Psoas muscle (tissue), 8 donors: ENCODE data around the gene CFAP206. TPM values are rescaled to one million over a fixed set of nuclear protein-coding genes. Genes with fewer than 3 reads are reported as not detected.

Experiments used
- ATAC-seq, 4 donors: fragments of 200-7000 bp; cut with Tn5 transposase; one replicate each; pipeline ENCODE4 v1.9.1; 2020; ENCODE audit warnings: moderate library complexity in 3 of 4, mild to moderate bottlenecking in 2 of 4
- DNase-seq, 2 donors: peaks; one replicate each; pipeline ENCODE4 v3.0.0-alpha.2; 2020
- H3K27ac ChIP-seq: fragments of 200-600 bp; one replicate; pipeline ENCODE4 v1.8.0; 2022
- H3K27me3 ChIP-seq, 3 donors: fragments of 200-600 bp in 1 of 3; one replicate each; pipeline versions ENCODE4 v1.6.1 to v1.8.0; 2013 to 2022; ENCODE audit warnings: low read length in 2 of 3, mild to moderate bottlenecking in 2 of 3, moderate library complexity in 1 of 3; ENCODE audit not compliant: insufficient read depth in 3 of 3
- H3K36me3 ChIP-seq, 2 donors: fragments of 200-600 bp in 1 of 2; one replicate each; pipeline versions ENCODE4 v1.6.1 to v1.8.0; 2013 to 2022; ENCODE audit warnings: low read depth in 1 of 2, mild to moderate bottlenecking in 1 of 2, moderate library complexity in 1 of 2; ENCODE audit not compliant: insufficient read depth in 1 of 2
- H3K4me1 ChIP-seq: fragments of 200-600 bp; one replicate; pipeline ENCODE4 v1.8.0; 2022
- H3K4me3 ChIP-seq: fragments of 200-600 bp; one replicate; pipeline ENCODE4 v1.8.0; 2022; ENCODE audit warnings: mild to moderate bottlenecking
- H3K9me3 ChIP-seq: fragments of 200-600 bp; one replicate; pipeline ENCODE4 v1.8.0; 2022
- WGBS, 3 donors: extraction: QIAGEN DNeasy Blood & Tissue Kit; methylation state at CpG; one replicate each; pipeline versions ENCODE4 v1.1.6 to v1.1.7; 2013; 5-methylcytosine and 5-hydroxymethylcytosine counted together
- intact Hi-C, 2 donors: fragments of 100-400 bp; cut with DNase I; formaldehyde crosslinking; loops; one replicate each; pipeline versions ENCODE4 v1.11.0 to v1.14.2; 2022
- polyA plus RNA-seq, 3 donors: library from polyadenylated mRNA; stranded (reverse); fragments of 200-250 nt; gene quantifications; one replicate each; pipeline ENCODE4 v1.2.3, GENCODE V29; 2013
- total RNA-seq, 4 donors: library from RNA; stranded (reverse); fragmentation: NEBNext Ultra II Directional in 2 of 4; extraction: Animal tissue kit (Norgen Biotek cat#: 25700) in 2 of 4; gene quantifications; one replicate each; pipeline versions ENCODE4 v1.2.1 to v1.2.4, GENCODE V29; 2021 to 2023
- TF ChIP-seq, protein P1 (sequence below): fragments of 200-600 bp; IDR thresholded peaks from one replicate; pipeline ENCODE4 v1.8.0; 2022; ENCODE audit warnings: antibody characterized with exemption
- donor health status: healthy with polysubstance abuse.
- donor health status: DM: no; HTN: no; CAD: no; lungs with moderate emphysema.
- donor health status: Bipolar disorder and iron deficiency.
- donor health status: healthy.
- donor health status: DM: yes; HTN: yes; CAD: no.
- donor health status: DM: no; HTN: no; CAD: no.
- donor health status: DM: no; HTN: no; CAD: no.
- donor health status: DM: yes; HTN: yes; CAD: no.

The CFAP206 gene
- total and polyA plus RNA-seq, 7 donors, result 0.10 to 0.70 (median 0.10) TPM; not detected in 4

DNA sequence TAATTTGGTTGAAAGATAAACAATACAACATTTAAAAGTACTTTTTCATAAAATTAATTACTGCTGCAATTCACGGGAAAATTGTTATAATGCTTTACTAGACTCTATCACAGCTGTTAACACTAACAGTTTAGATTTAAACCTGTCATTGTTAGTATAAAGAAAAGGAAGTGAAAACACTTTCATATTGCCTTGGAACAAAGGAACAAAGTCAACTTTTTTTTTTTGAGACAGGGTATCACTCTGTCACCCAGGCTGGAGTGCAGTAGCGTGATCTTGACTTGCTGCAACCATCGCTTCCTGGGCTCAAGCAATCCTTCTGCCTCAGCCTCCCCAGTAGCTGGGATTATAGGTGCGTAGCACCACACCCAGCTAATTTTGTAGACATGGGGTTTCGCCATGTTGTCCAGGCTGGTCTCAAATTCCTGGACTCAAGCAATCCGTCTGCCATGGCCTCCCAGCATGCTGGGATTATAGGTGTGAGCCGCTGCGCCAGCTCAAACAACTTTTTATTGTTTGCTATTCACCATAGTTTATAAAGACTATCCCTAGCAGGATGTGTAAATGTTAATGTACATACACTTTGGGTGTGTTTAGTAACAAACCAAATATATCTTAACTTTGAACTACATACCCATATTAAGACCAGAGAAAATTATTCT lies 87.1 kb downstream of the CFAP206 start:
- intact Hi-C loops, result no loop called here
- Histone ChIP-seq H3K4me1 (no peaks in the 10 kb centered on the region), H3K36me3 (peaks cover 0 to 8% of the 10 kb centered on the region in 2 donors), H3K9me3 (no peaks in the 10 kb centered on the region), H3K27me3 (no peaks in the 10 kb centered on the region), H3K27ac (no peak overlapping the region), H3K4me3 (no peak overlapping the region)
- WGBS, 3 donors, result 97 to 98% (median 97%) methylated on average over 8 of the region's 8 CpGs
- ATAC-seq (no peak), DNase-seq (no peak)
- TF ChIP-seq, protein P1, sequence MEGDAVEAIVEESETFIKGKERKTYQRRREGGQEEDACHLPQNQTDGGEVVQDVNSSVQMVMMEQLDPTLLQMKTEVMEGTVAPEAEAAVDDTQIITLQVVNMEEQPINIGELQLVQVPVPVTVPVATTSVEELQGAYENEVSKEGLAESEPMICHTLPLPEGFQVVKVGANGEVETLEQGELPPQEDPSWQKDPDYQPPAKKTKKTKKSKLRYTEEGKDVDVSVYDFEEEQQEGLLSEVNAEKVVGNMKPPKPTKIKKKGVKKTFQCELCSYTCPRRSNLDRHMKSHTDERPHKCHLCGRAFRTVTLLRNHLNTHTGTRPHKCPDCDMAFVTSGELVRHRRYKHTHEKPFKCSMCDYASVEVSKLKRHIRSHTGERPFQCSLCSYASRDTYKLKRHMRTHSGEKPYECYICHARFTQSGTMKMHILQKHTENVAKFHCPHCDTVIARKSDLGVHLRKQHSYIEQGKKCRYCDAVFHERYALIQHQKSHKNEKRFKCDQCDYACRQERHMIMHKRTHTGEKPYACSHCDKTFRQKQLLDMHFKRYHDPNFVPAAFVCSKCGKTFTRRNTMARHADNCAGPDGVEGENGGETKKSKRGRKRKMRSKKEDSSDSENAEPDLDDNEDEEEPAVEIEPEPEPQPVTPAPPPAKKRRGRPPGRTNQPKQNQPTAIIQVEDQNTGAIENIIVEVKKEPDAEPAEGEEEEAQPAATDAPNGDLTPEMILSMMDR, result no peak

DNA sequence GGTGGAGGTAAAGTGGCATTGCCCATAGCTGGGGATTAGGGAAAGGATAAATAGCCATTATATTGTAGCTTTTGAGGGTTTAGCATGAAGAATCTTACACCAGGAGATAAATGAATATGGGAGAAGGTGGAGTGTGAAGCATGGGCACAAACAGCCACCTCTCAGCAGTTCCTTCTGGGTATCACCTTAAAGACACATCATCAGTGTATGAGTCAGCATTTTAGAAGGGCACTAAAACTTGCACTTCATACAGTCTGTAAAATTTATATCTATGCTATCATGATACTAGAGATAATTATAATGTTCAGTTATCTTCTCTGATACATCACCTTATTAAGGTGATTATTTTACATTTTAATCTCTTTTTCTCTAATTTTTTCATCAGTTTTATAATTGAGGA lies 90.3 kb downstream of the CFAP206 start:
- peaks cover 0 to 31% of the 10 kb centered on the region in 2 donors for H3K36me3 ChIP-seq
- ATAC-seq (no peak), DNase-seq (no peak)
- no peaks in the 10 kb centered on the region for H3K27me3 ChIP-seq
- H3K4me3 ChIP-seq, result no peak overlapping the region
- intact Hi-C loops, result no loop called here
- no peaks in the 10 kb centered on the region for H3K4me1 ChIP-seq
- no peak overlapping the region for H3K27ac ChIP-seq
- TF ChIP-seq, protein P1, result no peak
- no peaks in the 10 kb centered on the region for H3K9me3 ChIP-seq

DNA sequence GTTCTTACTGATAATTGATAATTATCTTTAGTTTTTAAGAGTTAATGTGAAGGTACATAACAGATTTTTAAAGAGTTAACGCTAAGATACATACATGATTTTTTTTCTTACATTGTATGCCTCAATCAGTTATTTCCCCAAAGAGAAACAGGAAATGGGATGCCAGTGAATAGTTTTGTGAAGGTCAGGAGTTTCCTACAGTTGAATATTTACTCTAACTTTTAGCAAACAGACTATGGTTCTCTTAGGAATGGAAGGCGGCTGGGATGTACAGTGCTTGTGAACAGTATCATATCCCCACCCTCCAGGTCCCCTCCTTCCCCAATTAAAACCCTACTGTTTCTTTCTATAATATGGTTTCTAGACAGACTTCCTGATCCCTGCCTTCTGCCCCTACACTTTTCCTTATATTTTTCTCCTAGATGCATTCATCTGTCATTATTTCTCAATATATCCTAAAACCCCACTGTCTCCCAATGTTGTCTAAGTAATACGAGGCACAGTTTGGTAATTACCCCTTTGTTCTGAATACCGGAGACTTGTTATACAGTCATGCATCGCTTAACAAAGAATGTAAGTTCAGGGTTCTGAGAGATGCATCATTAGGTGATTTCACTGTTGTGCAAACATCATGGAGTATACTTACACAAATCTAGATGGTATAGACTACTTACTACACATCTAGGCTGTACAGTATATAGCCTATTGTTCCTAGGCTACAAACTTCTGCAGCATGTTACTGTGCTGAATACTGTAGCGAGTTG lies 94.2 kb downstream of the CFAP206 start:
- WGBS, 3 donors, result 89 to 92% (median 90%) methylated on average over 6 of the region's 6 CpGs
- H3K4me3 ChIP-seq, result no peak overlapping the region
- ATAC-seq, result no peak
- H3K27ac ChIP-seq, result no peak overlapping the region
- peaks cover 4% of the 10 kb centered on the region for H3K4me1 ChIP-seq
- H3K36me3 ChIP-seq, result peaks cover 0 to 62% of the 10 kb centered on the region in 2 donors
- DNase-seq, result no peak
- intact Hi-C loops, result no loop called here
- TF ChIP-seq, protein P1, result no peak
- H3K27me3 ChIP-seq, result no peaks in the 10 kb centered on the region
- no peaks in the 10 kb centered on the region for H3K9me3 ChIP-seq

DNA sequence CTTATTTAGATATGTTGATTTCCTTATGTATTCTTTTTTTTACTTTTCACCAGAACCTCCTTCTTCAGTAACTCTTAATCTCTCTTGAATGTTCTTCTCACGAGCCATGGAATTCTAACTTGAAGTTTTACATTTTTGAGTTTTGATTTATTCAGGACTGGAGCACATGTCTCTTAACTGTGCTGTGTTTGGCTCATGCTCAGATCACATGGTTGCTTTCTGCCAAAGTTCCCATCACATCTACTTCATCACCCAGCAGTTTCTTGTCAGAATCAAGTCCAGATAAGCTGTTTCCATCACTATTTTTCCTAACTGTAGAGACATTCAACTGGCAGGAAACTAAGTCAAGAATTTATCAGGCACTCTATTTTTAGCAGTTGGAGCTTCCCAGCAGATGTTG lies 96.7 kb downstream of the CFAP206 start:
- intact Hi-C loops, result no loop called here
- no peak for DNase-seq
- TF ChIP-seq, protein P1, result no peak
- Histone ChIP-seq H3K9me3 (no peaks in the 10 kb centered on the region), H3K36me3 (peaks cover 0 to 86% of the 10 kb centered on the region in 2 donors), H3K27me3 (no peaks in the 10 kb centered on the region), H3K27ac (no peak overlapping the region), H3K4me1 (peaks cover 4% of the 10 kb centered on the region), H3K4me3 (no peak overlapping the region)
- no peak for ATAC-seq
- WGBS, 3 donors, result 56 to 83% (median 63%) methylated on average over 1 of the region's 1 CpG

Other genes starting within 250 kb of the CFAP206 start
- gene SMIM8, start 85.4 kb upstream of the CFAP206 start, total RNA-seq, result 1 to 10 TPM; 5.2 to 8.6 (median 6.4) TPM
- gene SMIM8, start 85.4 kb upstream of the CFAP206 start, polyA plus RNA-seq, result 1 to 10 TPM; 3.7 to 5.7 (median 4.1) TPM
- gene GJB7, start 78.7 kb upstream of the CFAP206 start, total RNA-seq, result not detected
- gene GJB7, start 78.7 kb upstream of the CFAP206 start, polyA plus RNA-seq, result not detected
- 1 to 10 TPM in 2 of 4 donors, under 1 TPM in 2; 0.30 to 1.4 (median 1.1) TPM for gene C6orf163, start 63.2 kb upstream of the CFAP206 start, total RNA-seq
- under 1 TPM; 0.22 to 0.41 (median 0.36) TPM for gene C6orf163, start 63.2 kb upstream of the CFAP206 start, polyA plus RNA-seq
- 1 to 10 TPM; 5.7 to 8.7 (median 8.0) TPM for gene SLC35A1, start 65.0 kb downstream of the CFAP206 start, total RNA-seq
- 10 to 100 TPM in 2 of 3 donors, 1 to 10 TPM in 1; 9.1 to 15.3 (median 12.5) TPM for gene SLC35A1, start 65.0 kb downstream of the CFAP206 start, polyA plus RNA-seq
- gene RARS2, start 182.0 kb downstream of the CFAP206 start, total RNA-seq, result 10 to 100 TPM; 11.6 to 20.7 (median 16.7) TPM
- gene RARS2, start 182.0 kb downstream of the CFAP206 start, polyA plus RNA-seq, result 10 to 100 TPM; 14.8 to 17.3 (median 17.1) TPM
- gene ORC3, start 182.2 kb downstream of the CFAP206 start, total RNA-seq, result 10 to 100 TPM; 18.9 to 26.8 (median 22.1) TPM
- gene ORC3, start 182.2 kb downstream of the CFAP206 start, polyA plus RNA-seq, result 10 to 100 TPM; 14.5 to 44.0 (median 17.3) TPM